Measurements from ENCODE around the gene MUC20. TPM values are rescaled to one million over a fixed set of nuclear protein-coding genes. Genes with fewer than 3 reads are reported as not detected.

Gene MUC20
- total RNA-seq, 2 experiments from 2014 or later: 0.63 to 1.0 TPM

Other genes with a start within 250 kb of the MUC20 start
- gene PPP1R2, start 177.7 kb upstream of the MUC20 start, total RNA-seq: 100 to 1,000 TPM; 102 to 108 TPM
- gene APOD, start 137.0 kb upstream of the MUC20 start, total RNA-seq: not detected
- under 1 TPM; 0.13 to 0.32 TPM for gene MUC4, start 91.0 kb downstream of the MUC20 start, total RNA-seq
- 10 to 100 TPM; 62.7 to 64.3 TPM for gene TNK2, start 187.6 kb downstream of the MUC20 start, total RNA-seq